Caco-2 (cell line): ENCODE measurements around the gene TCF7L1. TPM values are rescaled to one million over a fixed set of nuclear protein-coding genes. Genes with fewer than 3 reads are reported as not detected.
A peak's percentile ranks its signal among the peaks of the same experiment; 100 is the strongest.

Experiments used
- BruUV-seq: library from RNA; stranded (reverse); fragments of 400-500 nt; replicated peaks from 2 replicates; lab custom pipeline; 2021; lab: Mats Ljungman, UMichigan
- CTCF ChIA-PET: fragments of 300-600 bp; sonication (Branson Sonifier 250); formaldehyde crosslinking; loops from one replicate; lab custom pipeline; 2022; ENCODE audit warnings: antibody characterized with exemption; lab: Charles Lee
- POLR2A ChIA-PET: fragments of 300-600 bp; sonication (Branson Sonifier 250); formaldehyde crosslinking; loops from one replicate; lab custom pipeline; 2022; ENCODE audit warnings: antibody characterized with exemption; lab: Charles Lee
- DNase-seq, 2 experiments: peaks; one replicate each; pipeline versions ENCODE4 v3.0.0 to v3.0.0-alpha.2; 2020 to 2022
- H3K27me3 ChIP-seq: replicated peaks from 2 replicates; pipeline ENCODE4 v1.6.0; 2011; ENCODE audit warnings: low read length; ENCODE audit not compliant: control insufficient read depth, insufficient read depth
- H3K36me3 ChIP-seq: 2 replicates; pipeline ENCODE4 v1.5.1; 2011; ENCODE audit warnings: low read length; ENCODE audit not compliant: control insufficient read depth, insufficient read depth
- H3K4me1 ChIP-seq: fragments of 250-450 bp; sonication (Bioruptor Pico); 2 replicates; pipeline ENCODE4 v1.5.1; 2020; ENCODE audit warnings: mild to moderate bottlenecking
- H3K4me3 ChIP-seq: 2 replicates; pipeline ENCODE4 v1.5.1; 2011; ENCODE audit warnings: low read depth, mild to moderate bottlenecking, control low read depth, low read length
- H3K9me3 ChIP-seq: fragments of 250-450 bp; sonication (Bioruptor Pico); 2 replicates; pipeline ENCODE4 v1.5.1; 2020; ENCODE audit warnings: mild to moderate bottlenecking, moderate library complexity
- H3K27ac Mint-ChIP-seq: one replicate; pipeline ENCODE4 v1.8.0; 2022; ENCODE audit warnings: mixed read lengths; ENCODE audit not compliant: unreplicated experiment
- H3K27me3 Mint-ChIP-seq: one replicate; pipeline ENCODE4 v1.8.0; 2022; ENCODE audit warnings: mixed read lengths; ENCODE audit not compliant: insufficient read depth, unreplicated experiment
- H3K36me3 Mint-ChIP-seq: one replicate; pipeline ENCODE4 v1.8.0; 2022; ENCODE audit warnings: mild to moderate bottlenecking, mixed read lengths; ENCODE audit not compliant: insufficient read depth, unreplicated experiment
- H3K4me1 Mint-ChIP-seq: one replicate; pipeline ENCODE4 v1.8.0; 2022; ENCODE audit warnings: low read depth, mixed read lengths; ENCODE audit not compliant: unreplicated experiment
- H3K4me3 Mint-ChIP-seq: one replicate; pipeline ENCODE4 v1.8.0; 2022; ENCODE audit warnings: mild to moderate bottlenecking, moderate library complexity, mixed read lengths; ENCODE audit not compliant: unreplicated experiment
- H3K9me3 Mint-ChIP-seq: one replicate; pipeline ENCODE4 v1.8.0; 2022; ENCODE audit warnings: mixed read lengths; ENCODE audit not compliant: unreplicated experiment
- CTCF ChIP-seq, 2 experiments: fragments of 200-600 bp in 1 of 2; IDR thresholded peaks; 1 replicate in 1 of 2; 2 replicates in 1 of 2; pipeline versions ENCODE4 v1.5.1 to v1.8.0; 2011 to 2022; ENCODE audit warnings: antibody characterized with exemption in 1 of 2, control low read depth in 1 of 2, inconsistent platforms in 1 of 2, low read depth in 1 of 2, low read length in 1 of 2, mild to moderate bottlenecking in 1 of 2, moderate library complexity in 1 of 2; ENCODE audit not compliant: insufficient read depth in 1 of 2, severe bottlenecking in 1 of 2, unreplicated experiment in 1 of 2
- intact Hi-C: fragments of 100-400 bp; cut with micrococcal nuclease; formaldehyde crosslinking; loops from one replicate; pipeline ENCODE4 v1.10.0; 2022; ENCODE audit not compliant: unreplicated experiment
- total RNA-seq: library from RNA; stranded (reverse); gene quantifications from 2 replicates; pipeline ENCODE4 v1.2.3, GENCODE V29; 2022

The TCF7L1 gene
- total RNA-seq, 1 experiment from 2014 or later = 29.0 TPM

GRCh38 chr2:85132397-85132796 is 795 bp upstream of the TCF7L1 start:
- Mint-ChIP-seq H3K4me1 (no peaks in the 10 kb centered on the region), H3K27ac (peak overlapping the region; percentile 79), H3K27me3 (no peaks in the 10 kb centered on the region), H3K36me3 (peaks cover 7% of the 10 kb centered on the region), H3K9me3 (no peaks in the 10 kb centered on the region), H3K4me3 (peak overlapping the region; percentile 95)
- POLR2A ChIA-PET = interaction anchor here (0.9 to 2.0 kb wide), 2 partner anchors 124 to 156 kb away, joined by 3 to 11 read pairs; no protein-coding TSS in a partner anchor
- no peaks in the 10 kb centered on the region for H3K27me3 ChIP-seq
- no TSS peak for BruUV-seq
- CTCF ChIA-PET = interaction anchor here (0.6 to 2.1 kb wide), 19 partner anchors 11 to 420 kb away, joined by 3 to 18 read pairs (median 5); no protein-coding TSS in a partner anchor
- DNase-seq = no peak
- peak overlapping the region; percentile 95 for H3K4me3 ChIP-seq
- H3K36me3 ChIP-seq = no peaks in the 10 kb centered on the region
- no peak for TF ChIP-seq CTCF (IDR thresholded peaks at IDR 0.05; ENCODE audit: insufficient read depth in 1 of 2, low read depth in 1 of 2, low read length in 1 of 2, severe bottlenecking in 1 of 2, unreplicated experiment in 1 of 2)
- no peaks in the 10 kb centered on the region for H3K9me3 ChIP-seq
- intact Hi-C loops = loop anchor here (1.0 kb wide), 4 partner anchors 58 to 166 kb away; no protein-coding TSS in a partner anchor
- H3K4me1 ChIP-seq = peaks cover 21% of the 10 kb centered on the region

- ChIA-PET CTCF (interaction anchor here (0.8 to 2.1 kb wide), 12 partner anchors 9 to 418 kb away, joined by 3 to 18 read pairs (median 6); no protein-coding TSS in a partner anchor), POLR2A (interaction anchor here (1.0 to 2.0 kb wide), 2 partner anchors 122 to 427 kb away, joined by 7 to 11 read pairs; partner anchors contain the start of gene GGCX)
- H3K27me3 ChIP-seq = no peaks in the 10 kb centered on the region
- H3K27ac Mint-ChIP-seq = no peak overlapping the region
- peaks cover 7% of the 10 kb centered on the region for H3K36me3 Mint-ChIP-seq
- H3K4me1 Mint-ChIP-seq = no peaks in the 10 kb centered on the region
- peak overlapping the region; percentile 39 for H3K4me3 ChIP-seq
- peak overlapping the region; percentile 95 for H3K4me3 Mint-ChIP-seq
- H3K9me3 ChIP-seq = no peaks in the 10 kb centered on the region
- no peaks in the 10 kb centered on the region for H3K27me3 Mint-ChIP-seq
- BruUV-seq = no TSS peak
- TF ChIP-seq CTCF (IDR thresholded peaks at IDR 0.05; ENCODE audit: insufficient read depth in 1 of 2, low read depth in 1 of 2, low read length in 1 of 2, severe bottlenecking in 1 of 2, unreplicated experiment in 1 of 2) = no peak
- intact Hi-C loops = loop anchor here (1.0 kb wide), 2 partner anchors 109 to 122 kb away; no protein-coding TSS in a partner anchor
- no peaks in the 10 kb centered on the region for H3K36me3 ChIP-seq
- H3K4me1 ChIP-seq = peaks cover 21% of the 10 kb centered on the region
- DNase-seq = peak; percentile 54 to 57
- H3K9me3 Mint-ChIP-seq = no peaks in the 10 kb centered on the region
Observed at GRCh38 chr2:85133751-85134254, 611 bp downstream of the TCF7L1 start.

- no peaks in the 10 kb centered on the region for H3K27me3 ChIP-seq
- H3K9me3 ChIP-seq = no peaks in the 10 kb centered on the region
- ChIA-PET POLR2A (interaction anchor here (2.0 kb wide), 1 partner anchor 122 kb away, joined by 11 read pairs; no protein-coding TSS in a partner anchor), CTCF (interaction anchor here (1.9 to 2.1 kb wide), 3 partner anchors 9 to 166 kb away, joined by 8 to 16 read pairs (median 10); no protein-coding TSS in a partner anchor)
- no peak for DNase-seq
- H3K4me1 Mint-ChIP-seq = no peaks in the 10 kb centered on the region
- peaks cover 21% of the 10 kb centered on the region for H3K4me1 ChIP-seq
- H3K36me3 Mint-ChIP-seq = peaks cover 7% of the 10 kb centered on the region
- intact Hi-C loops = no loop called here
- H3K27me3 Mint-ChIP-seq = no peaks in the 10 kb centered on the region
- no peaks in the 10 kb centered on the region for H3K36me3 ChIP-seq
- no TSS peak for BruUV-seq
- no peaks in the 10 kb centered on the region for H3K9me3 Mint-ChIP-seq
- peak overlapping the region; percentile 95 for H3K4me3 Mint-ChIP-seq
- TF ChIP-seq CTCF (IDR thresholded peaks at IDR 0.05; ENCODE audit: insufficient read depth in 1 of 2, low read depth in 1 of 2, low read length in 1 of 2, severe bottlenecking in 1 of 2, unreplicated experiment in 1 of 2) = no peak
- no peak overlapping the region for H3K27ac Mint-ChIP-seq
- peak overlapping the region; percentile 39 for H3K4me3 ChIP-seq
Observed at GRCh38 chr2:85134255-85134895, 1.2 kb downstream of the TCF7L1 start.
